ES-I3 (cell line): ENCODE data around the gene DNAAF3.

ENCODE experiments used
- H3K36me3 ChIP-seq: 2 replicates; pipeline ENCODE4 v1.6.1; 2013; ENCODE audit warnings: mild to moderate bottlenecking, low read length, control low read depth, moderate library complexity; ENCODE audit not compliant: insufficient read depth
- H3K4me1 ChIP-seq: 2 replicates; pipeline ENCODE4 v1.6.1; 2013; ENCODE audit warnings: mild to moderate bottlenecking, control low read depth, low read length; ENCODE audit not compliant: insufficient read depth
- H3K9ac ChIP-seq: 2 replicates; pipeline ENCODE4 v1.6.1; 2013; ENCODE audit warnings: low read depth, mild to moderate bottlenecking, low read length, moderate library complexity
- H3K9me3 ChIP-seq: 2 replicates; pipeline ENCODE4 v1.6.1; 2013; ENCODE audit warnings: mild to moderate bottlenecking, low read length, moderate library complexity; ENCODE audit not compliant: control insufficient read depth, insufficient read depth

Gene DNAAF3

DNA sequence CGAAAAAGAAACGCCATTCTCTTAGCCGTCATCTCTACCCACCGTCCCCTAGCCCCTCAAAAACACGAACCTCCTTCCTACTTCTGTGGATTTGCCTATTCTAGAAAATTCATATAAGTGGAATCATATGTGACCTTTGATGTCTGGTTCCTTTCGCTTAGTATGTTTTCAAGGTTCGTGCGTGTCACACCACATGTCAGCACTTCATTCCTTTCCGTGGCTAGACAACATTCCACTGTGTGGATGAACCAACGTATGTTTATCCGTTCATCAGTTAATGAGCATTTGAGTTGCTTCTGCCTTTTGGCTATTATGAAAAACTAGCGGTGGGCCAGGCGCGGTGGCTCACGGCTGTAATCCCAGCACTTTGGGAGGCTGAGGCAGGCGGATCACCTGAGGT lies 35.0 kb downstream of the DNAAF3 start:
- H3K36me3 ChIP-seq: no peaks in the 10 kb centered on the region
- H3K4me1 ChIP-seq: peaks cover 18% of the 10 kb centered on the region
- no peaks in the 10 kb centered on the region for H3K9me3 ChIP-seq
- no peak overlapping the region for H3K9ac ChIP-seq

DNA sequence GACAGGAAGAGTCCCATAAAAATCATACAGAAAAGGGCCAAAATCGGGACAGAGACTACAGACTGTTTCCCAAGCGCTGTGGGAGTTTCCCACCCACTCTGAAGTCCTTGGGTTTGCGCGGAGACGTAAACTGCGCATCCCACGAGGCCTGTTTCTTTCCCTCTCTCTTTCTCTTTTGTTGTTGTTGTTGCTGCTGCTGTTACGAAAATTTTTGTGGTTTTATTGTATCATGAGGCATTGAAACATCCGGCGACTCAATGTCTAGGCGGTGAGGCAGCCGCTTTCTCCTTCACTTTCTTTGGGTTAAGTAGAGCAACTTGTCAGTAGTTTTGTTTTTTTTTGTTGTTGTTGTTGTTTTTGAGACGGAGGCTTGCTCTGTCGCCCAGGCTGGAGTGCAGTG lies 47.4 kb downstream of the DNAAF3 start:
- peaks cover 9% of the 10 kb centered on the region; the same call in 1 of the 2 replicates for H3K4me1 ChIP-seq
- H3K9ac ChIP-seq: peak overlapping the region; percentile 87
- no peaks in the 10 kb centered on the region for H3K9me3 ChIP-seq
- H3K36me3 ChIP-seq: no peaks in the 10 kb centered on the region

DNA sequence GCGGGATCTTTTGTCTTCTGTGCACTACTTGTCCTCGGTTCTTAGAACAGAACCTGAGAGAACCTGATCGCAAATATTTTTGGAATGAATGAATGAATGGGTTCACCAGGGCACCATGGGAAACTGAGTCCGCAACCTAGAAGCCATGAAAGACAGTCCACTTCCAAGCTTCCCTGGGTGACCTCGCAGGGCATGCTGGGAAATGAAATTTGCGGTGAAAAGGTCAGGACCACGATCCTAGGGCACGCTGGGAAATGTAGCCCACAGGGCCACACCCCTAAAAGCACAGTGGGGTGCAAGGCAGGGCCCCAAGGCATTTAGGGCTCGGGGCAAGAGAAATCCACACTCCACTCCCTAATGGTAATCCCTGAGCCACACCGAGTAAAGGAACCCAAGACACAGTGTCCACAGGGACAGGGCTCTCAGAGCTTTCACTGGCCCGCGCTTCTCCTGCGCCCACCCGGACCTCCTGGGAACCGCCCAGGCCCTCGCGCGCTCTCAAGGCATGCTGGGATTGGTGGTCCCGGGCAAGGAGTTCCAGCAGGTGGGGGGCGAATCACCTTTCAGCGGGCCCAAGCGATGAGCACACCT lies 47.9 kb downstream of the DNAAF3 start:
- no peaks in the 10 kb centered on the region for H3K9me3 ChIP-seq
- H3K36me3 ChIP-seq: no peaks in the 10 kb centered on the region
- H3K9ac ChIP-seq: peak overlapping the region; percentile 87
- H3K4me1 ChIP-seq: peaks cover 12% of the 10 kb centered on the region

DNA sequence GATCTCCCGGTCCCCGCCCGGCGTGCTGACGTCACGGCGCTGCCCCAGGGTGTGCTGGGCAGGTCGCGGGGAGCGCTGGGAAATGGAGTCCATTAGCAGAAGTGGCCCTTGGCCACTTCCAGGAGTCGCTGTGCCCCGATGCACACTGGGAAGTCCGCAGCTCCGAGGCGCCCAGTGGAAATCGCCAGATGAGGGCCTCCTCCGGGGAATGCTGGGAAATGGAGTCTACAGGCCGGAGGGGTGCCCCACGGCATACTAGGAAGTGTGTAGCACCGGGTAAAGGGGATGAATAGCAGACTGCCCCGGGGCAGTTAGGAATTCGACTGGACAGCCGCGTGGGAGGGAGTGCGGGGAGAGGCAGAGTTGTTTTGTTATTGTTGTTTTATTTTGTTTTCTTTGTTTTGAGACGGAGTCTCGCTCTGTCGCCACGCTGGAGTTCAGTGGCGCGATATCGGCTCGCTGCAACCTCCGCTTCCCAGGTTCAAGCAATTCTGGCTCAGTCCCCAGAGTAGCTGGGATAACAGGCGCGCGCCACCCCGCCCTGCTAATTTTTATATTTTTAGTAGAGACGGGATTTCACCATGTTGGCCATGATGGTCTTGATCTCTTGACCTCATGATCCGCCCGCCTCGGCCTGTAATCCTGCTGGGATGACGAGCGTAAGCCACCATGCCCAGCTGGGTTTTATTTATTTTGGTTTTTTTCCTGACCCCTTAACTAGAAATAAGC lies 48.6 kb downstream of the DNAAF3 start:
- no peaks in the 10 kb centered on the region for H3K9me3 ChIP-seq
- peak overlapping the region; percentile 87; the same call in 1 of the 2 replicates for H3K9ac ChIP-seq
- H3K4me1 ChIP-seq: peaks cover 17% of the 10 kb centered on the region
- no peaks in the 10 kb centered on the region for H3K36me3 ChIP-seq

DNA sequence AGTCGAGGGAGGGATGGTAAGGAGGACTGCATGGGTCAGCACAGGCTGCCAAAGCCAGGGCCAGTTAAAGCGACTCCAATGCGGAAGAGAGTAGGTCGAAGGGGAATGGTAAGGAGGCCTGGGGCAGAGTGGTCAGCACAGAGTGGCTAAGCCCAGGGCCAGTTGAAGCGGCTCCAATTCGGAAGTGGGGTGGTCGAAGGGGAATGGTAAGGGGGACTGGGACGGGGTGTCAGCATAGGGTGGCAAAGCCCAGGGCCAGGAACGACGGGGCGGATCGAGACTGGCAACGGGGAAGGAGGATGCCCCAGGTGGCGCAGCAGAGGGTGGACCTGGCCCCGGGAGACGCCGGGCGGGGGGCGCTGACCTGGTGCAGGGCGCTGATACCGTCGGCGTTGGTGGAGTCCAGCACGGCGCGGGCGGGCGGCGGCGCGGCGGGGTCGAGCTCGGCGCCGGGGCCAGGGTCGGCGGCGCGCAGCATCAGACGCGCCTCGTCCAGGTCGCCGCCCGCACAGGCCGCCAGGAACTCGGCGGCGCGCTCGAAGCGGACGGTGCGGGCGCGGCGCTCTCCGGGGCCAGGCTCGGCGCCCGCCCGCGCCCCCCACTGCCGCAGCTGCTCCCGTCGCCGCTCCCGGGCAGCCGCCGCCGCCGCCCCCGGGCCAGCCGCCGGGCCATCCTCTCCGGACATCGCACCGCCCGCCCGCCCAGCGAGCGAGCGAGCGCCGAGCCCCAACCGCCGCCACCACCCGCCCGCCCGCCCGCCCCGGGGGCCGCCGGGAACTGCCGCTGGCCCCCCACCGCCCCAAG lies 49.4 kb downstream of the DNAAF3 start, which contains the start of gene PPP1R12C:
Gene PPP1R12C (minus strand): TSS at position 779 of the 804 bp plus-strand sequence. CDS start 94 bp downstream, at position 685.
- Histone ChIP-seq H3K36me3 (no peaks in the 10 kb centered on the region), H3K9ac (peak within 1 kb of the TSS; percentile 87; the same call in 1 of the 2 replicates), H3K9me3 (no peaks in the 10 kb centered on the region), H3K4me1 (peaks cover 19% of the 10 kb centered on the region)

DNA sequence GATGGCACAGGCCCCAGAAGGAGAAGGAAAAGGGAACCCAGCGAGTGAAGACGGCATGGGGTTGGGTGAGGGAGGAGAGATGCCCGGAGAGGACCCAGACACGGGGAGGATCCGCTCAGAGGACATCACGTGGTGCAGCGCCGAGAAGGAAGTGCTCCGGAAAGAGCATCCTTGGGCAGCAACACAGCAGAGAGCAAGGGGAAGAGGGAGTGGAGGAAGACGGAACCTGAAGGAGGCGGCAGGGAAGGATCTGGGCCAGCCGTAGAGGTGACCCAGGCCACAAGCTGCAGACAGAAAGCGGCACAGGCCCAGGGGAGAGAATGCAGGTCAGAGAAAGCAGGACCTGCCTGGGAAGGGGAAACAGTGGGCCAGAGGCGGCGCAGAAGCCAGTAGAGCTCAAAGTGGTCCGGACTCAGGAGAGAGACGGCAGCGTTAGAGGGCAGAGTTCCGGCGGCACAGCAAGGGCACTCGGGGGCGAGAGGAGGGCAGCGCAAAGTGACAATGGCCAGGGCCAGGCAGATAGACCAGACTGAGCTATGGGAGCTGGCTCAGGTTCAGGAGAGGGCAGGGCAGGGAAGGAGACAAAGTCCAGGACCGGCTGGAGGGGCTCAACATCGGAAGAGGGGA lies 50.1 kb downstream of the DNAAF3 start:
- Histone ChIP-seq H3K9me3 (no peaks in the 10 kb centered on the region), H3K9ac (peak overlapping the region; percentile 52; the same call in 1 of the 2 replicates), H3K4me1 (peaks cover 19% of the 10 kb centered on the region), H3K36me3 (no peaks in the 10 kb centered on the region)

DNA sequence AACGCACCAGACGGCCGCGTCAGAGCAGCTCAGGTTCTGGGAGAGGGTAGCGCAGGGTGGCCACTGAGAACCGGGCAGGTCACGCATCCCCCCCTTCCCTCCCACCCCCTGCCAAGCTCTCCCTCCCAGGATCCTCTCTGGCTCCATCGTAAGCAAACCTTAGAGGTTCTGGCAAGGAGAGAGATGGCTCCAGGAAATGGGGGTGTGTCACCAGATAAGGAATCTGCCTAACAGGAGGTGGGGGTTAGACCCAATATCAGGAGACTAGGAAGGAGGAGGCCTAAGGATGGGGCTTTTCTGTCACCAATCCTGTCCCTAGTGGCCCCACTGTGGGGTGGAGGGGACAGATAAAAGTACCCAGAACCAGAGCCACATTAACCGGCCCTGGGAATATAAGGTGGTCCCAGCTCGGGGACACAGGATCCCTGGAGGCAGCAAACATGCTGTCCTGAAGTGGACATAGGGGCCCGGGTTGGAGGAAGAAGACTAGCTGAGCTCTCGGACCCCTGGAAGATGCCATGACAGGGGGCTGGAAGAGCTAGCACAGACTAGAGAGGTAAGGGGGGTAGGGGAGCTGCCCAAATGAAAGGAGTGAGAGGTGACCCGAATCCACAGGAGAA lies 50.9 kb downstream of the DNAAF3 start:
- Histone ChIP-seq H3K4me1 (peaks cover 19% of the 10 kb centered on the region), H3K9ac (no peak overlapping the region), H3K9me3 (no peaks in the 10 kb centered on the region), H3K36me3 (no peaks in the 10 kb centered on the region)

DNA sequence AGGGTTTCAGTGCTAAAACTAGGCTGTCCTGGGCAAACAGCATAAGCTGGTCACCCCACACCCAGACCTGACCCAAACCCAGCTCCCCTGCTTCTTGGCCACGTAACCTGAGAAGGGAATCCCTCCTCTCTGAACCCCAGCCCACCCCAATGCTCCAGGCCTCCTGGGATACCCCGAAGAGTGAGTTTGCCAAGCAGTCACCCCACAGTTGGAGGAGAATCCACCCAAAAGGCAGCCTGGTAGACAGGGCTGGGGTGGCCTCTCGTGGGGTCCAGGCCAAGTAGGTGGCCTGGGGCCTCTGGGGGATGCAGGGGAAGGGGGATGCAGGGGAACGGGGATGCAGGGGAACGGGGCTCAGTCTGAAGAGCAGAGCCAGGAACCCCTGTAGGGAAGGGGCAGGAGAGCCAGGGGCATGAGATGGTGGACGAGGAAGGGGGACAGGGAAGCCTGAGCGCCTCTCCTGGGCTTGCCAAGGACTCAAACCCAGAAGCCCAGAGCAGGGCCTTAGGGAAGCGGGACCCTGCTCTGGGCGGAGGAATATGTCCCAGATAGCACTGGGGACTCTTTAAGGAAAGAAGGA lies 51.8 kb downstream of the DNAAF3 start:
- no peak overlapping the region for H3K9ac ChIP-seq
- peaks cover 19% of the 10 kb centered on the region for H3K4me1 ChIP-seq
- no peaks in the 10 kb centered on the region for H3K36me3 ChIP-seq
- no peaks in the 10 kb centered on the region for H3K9me3 ChIP-seq

DNA sequence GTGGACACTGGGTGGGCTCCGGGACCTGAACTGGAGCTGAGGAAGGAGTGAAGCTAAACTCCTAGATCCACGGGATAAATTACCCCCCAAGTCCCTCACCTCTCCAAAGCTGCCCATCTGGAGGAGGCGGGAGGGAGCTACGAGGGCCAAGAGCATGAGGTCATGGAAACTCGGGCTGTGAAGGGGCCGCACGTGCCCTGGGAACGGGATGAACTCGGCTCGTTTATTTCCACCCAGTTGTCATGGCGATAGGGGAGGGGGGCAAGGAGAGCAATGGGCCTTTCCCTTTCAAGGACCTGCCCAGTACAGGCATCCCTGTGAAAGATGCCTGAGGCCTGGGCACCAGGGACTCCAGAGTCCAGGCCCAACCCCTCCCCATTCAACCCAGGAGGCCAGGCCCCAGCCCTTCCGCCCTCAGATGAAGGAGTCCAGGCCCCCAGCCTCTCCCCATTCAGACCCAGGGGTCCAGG lies 52.8 kb downstream of the DNAAF3 start:
- Histone ChIP-seq H3K36me3 (no peaks in the 10 kb centered on the region), H3K9me3 (no peaks in the 10 kb centered on the region), H3K4me1 (peaks cover 19% of the 10 kb centered on the region), H3K9ac (no peak overlapping the region; the same call in 1 of the 2 replicates)

DNA sequence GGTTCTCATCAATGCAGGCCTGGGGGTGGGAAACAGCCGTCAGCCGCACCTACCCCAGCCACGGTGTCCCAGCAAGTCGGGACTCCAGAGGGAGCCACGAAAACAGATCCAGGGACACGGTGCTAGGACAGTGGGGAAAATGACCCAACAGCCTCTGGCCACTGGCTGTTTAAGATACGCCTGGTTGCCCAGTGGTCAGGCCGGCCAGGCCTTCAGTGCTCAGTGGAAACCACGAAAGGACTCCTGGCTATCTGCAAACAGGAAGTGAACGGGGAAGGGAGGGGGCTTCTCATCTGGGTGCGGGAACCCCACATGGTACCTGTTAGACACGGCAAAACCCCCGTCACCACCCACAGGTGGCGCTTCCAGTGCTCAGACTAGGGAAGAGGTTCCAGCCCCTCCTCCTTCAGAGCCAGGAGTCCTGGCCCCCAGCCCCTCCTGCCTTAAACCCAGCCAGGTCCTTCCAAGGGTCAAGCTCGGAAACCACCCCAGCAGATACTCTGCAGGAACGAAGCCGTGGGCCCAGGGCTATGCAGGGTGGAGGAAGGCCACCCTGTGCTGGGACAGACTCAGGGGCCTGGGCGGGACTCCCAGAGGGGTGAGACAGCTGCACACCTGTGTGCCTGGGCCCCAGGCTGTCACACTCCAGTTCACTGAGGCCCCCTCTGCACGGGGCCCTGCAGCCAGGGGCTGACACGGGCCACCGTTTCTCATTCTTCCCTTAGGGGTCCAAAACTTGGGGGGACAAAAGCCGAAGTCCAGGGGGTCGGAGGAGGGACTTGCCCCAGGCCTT lies 53.4 kb downstream of the DNAAF3 start:
- no peak overlapping the region; the same call in 1 of the 2 replicates for H3K9ac ChIP-seq
- H3K9me3 ChIP-seq: no peaks in the 10 kb centered on the region
- H3K4me1 ChIP-seq: peaks cover 19% of the 10 kb centered on the region
- no peaks in the 10 kb centered on the region for H3K36me3 ChIP-seq

DNA sequence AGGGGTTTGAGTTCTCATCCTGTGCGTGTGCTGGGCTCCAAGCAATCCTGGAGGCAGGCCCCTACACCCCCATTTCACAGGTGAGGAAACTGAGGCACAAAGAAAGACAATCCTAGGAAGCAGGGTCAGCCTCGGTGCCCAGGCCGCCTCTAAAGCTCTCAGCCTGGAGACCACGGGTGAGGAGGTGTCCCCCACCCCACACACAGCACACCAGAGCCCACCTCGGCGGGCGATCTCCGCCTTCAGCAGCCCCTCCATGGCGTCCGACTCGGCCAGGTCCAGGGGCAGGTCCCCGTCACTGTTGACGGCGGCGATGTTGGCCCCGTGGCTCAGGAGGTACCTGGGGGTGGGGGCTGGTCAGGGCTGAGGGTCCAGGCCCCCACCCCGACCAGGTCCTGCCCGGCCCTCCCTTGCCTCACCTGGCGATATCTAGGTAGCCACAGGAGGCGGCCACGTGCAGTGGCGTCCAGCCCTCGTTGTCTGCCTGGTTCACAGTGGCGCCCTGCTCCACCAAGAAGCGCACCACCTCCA lies 54.1 kb downstream of the DNAAF3 start:
- no peaks in the 10 kb centered on the region for H3K9me3 ChIP-seq
- H3K4me1 ChIP-seq: peaks cover 19% of the 10 kb centered on the region
- H3K36me3 ChIP-seq: no peaks in the 10 kb centered on the region
- H3K9ac ChIP-seq: no peak overlapping the region

DNA sequence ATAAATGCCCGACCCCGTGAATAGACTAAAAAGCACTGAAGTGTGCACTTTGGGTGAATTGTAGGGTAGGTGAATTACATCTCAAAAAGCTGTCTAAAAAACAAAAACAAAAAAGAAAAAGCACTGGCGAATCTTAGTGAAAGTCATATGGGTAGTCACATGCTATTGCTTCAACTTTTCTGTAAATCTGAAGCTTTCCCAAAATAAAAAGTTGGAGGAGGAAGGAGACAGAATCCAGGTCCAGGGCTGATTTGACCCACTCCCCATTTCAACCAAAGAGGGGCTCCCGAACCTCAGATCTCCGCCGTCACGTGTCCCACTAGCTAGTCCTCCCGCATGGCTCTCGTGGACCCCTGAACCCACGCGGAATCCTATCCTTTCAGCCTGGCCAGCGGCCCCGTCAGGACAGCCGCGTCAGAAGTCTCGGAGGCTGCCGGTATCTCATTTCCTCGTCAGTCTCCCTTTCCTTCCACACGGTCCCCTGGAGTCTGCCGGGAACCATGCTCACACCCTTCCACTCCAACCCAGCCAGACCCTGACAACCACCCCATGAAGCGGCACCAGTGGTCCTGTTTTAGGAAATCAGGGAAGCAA lies 55.1 kb downstream of the DNAAF3 start:
- Histone ChIP-seq H3K9me3 (no peaks in the 10 kb centered on the region), H3K36me3 (no peaks in the 10 kb centered on the region), H3K9ac (no peak overlapping the region), H3K4me1 (peaks cover 19% of the 10 kb centered on the region)
